ENCODE measurements around the gene C1orf105.

Gene C1orf105

DNA sequence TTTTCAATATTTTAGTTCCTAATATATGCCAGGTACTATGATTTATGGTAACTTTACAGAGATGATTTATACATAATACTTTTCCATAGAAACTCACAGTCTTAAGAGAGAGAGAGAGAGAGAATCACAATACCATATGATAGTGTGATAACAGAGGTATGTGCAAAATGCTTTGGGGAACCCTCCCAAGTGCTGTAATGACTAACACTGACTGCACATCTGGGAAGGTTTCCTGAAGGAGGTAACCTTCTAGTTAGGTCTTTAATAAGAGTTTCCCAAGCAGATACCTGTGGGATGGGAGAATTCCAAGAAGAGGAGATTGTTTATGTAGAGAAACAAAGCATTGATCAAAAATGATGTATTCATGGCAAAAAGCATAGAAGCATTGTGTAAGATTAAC is 58.0 kb downstream of the C1orf105 start:
- no peak overlapping the region for H3K4me2 ChIP-seq (ENCODE audit: low read depth, low read length)
- H2AFZ ChIP-seq (ENCODE audit: low read length), result no peak overlapping the region
- H4K20me1 ChIP-seq (ENCODE audit: insufficient read depth, low read length), result no peaks in the 10 kb centered on the region
- no peak for TF ChIP-seq EZH2 (optimal IDR thresholded peaks at IDR 0.05; ENCODE audit: low read depth, low read length)
- TF ChIP-seq EZH2phosphoT487 (IDR thresholded peaks at IDR 0.05; ENCODE audit: low read length), result no peak
- TF ChIP-seq, protein P1, sequence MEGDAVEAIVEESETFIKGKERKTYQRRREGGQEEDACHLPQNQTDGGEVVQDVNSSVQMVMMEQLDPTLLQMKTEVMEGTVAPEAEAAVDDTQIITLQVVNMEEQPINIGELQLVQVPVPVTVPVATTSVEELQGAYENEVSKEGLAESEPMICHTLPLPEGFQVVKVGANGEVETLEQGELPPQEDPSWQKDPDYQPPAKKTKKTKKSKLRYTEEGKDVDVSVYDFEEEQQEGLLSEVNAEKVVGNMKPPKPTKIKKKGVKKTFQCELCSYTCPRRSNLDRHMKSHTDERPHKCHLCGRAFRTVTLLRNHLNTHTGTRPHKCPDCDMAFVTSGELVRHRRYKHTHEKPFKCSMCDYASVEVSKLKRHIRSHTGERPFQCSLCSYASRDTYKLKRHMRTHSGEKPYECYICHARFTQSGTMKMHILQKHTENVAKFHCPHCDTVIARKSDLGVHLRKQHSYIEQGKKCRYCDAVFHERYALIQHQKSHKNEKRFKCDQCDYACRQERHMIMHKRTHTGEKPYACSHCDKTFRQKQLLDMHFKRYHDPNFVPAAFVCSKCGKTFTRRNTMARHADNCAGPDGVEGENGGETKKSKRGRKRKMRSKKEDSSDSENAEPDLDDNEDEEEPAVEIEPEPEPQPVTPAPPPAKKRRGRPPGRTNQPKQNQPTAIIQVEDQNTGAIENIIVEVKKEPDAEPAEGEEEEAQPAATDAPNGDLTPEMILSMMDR (IDR thresholded peaks at IDR 0.05; ENCODE audit: low read length), result no peak
- H3K9me2 ChIP-seq (replicated peaks; ENCODE audit: insufficient read depth, low read length), result no peaks in the 10 kb centered on the region
- no peak for DNase-seq
- no peaks in the 10 kb centered on the region for H3K79me2 ChIP-seq (ENCODE audit: low read length)
- no peak overlapping the region for H3K27ac ChIP-seq (ENCODE audit: low read length)
- H3K36me3 ChIP-seq (replicated peaks; ENCODE audit: insufficient read depth, low read length), result no peaks in the 10 kb centered on the region
- H3K9me3 ChIP-seq (replicated peaks; ENCODE audit: insufficient read depth, low read length), result no peaks in the 10 kb centered on the region
- no peak overlapping the region for H3K4me3 ChIP-seq (ENCODE audit: low read length)
- H3K9ac ChIP-seq (ENCODE audit: low read length), result no peak overlapping the region
- H3K4me1 ChIP-seq (ENCODE audit: low read length), result no peaks in the 10 kb centered on the region
- H3K27me3 ChIP-seq (replicated peaks; ENCODE audit: insufficient read depth, low read length), result no peaks in the 10 kb centered on the region
- H3F3A ChIP-seq (ENCODE audit: insufficient read depth, low read length), result no peaks in the 10 kb centered on the region

DNA sequence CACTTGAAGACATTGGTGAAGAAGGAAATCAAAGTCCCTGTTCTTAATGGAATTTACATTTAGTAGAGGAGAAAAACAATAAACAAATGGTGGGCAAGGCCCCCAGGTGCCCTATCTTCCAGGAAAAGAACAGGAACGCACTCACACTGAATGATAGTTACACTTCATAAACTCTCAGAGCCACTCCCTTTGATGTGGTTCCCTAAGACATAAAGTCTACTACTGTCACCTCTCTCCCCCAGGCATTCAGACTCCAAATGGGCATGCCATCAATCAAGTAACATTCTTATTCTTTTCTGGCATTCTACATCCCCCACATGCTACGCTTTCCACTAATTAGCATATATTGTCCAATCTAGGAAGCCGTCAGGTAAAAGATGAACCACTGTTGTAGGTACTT is 59.9 kb downstream of the C1orf105 start:
- Histone ChIP-seq H3K36me3 (replicated peaks; ENCODE audit: insufficient read depth, low read length) (no peaks in the 10 kb centered on the region), H3F3A (ENCODE audit: insufficient read depth, low read length) (no peaks in the 10 kb centered on the region), H4K20me1 (ENCODE audit: insufficient read depth, low read length) (no peaks in the 10 kb centered on the region), H3K9ac (ENCODE audit: low read length) (no peak overlapping the region), H2AFZ (ENCODE audit: low read length) (no peak overlapping the region), H3K79me2 (ENCODE audit: low read length) (no peaks in the 10 kb centered on the region), H3K9me3 (replicated peaks; ENCODE audit: insufficient read depth, low read length) (no peaks in the 10 kb centered on the region), H3K27me3 (replicated peaks; ENCODE audit: insufficient read depth, low read length) (no peaks in the 10 kb centered on the region), H3K4me3 (ENCODE audit: low read length) (no peak overlapping the region), H3K27ac (ENCODE audit: low read length) (no peak overlapping the region), H3K9me2 (replicated peaks; ENCODE audit: insufficient read depth, low read length) (no peaks in the 10 kb centered on the region), H3K4me2 (ENCODE audit: low read depth, low read length) (no peak overlapping the region), H3K4me1 (ENCODE audit: low read length) (no peaks in the 10 kb centered on the region)
- TF ChIP-seq EZH2 (optimal IDR thresholded peaks at IDR 0.05; ENCODE audit: low read depth, low read length) (no peak), EZH2phosphoT487 (IDR thresholded peaks at IDR 0.05; ENCODE audit: low read length) (no peak)
- TF ChIP-seq, protein P1 (IDR thresholded peaks at IDR 0.05; ENCODE audit: low read length), result no peak
- no peak for DNase-seq

DNA sequence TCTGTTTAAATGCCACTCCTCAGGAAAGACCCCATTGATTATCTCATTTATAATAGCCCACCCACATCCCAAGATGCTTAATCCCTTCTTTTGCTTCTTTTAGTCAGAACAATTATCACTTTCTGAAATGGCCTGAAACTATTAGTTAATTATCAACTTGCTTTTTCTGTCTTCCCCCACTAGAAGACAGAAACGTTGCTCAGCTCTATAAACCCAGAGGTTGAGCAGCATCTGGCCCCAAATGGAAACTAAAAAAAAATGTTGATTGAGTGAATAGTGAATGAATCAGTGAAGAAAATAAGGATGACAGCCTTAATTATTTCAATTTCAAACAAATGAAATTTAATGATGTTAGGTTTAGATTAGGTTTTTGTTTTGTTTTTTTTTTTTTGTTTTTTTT is 61.6 kb downstream of the C1orf105 start:
- no peak overlapping the region for H3K4me3 ChIP-seq (ENCODE audit: low read length)
- no peaks in the 10 kb centered on the region for H3K79me2 ChIP-seq (ENCODE audit: low read length)
- TF ChIP-seq EZH2phosphoT487 (IDR thresholded peaks at IDR 0.05; ENCODE audit: low read length), result no peak
- no peaks in the 10 kb centered on the region for H4K20me1 ChIP-seq (ENCODE audit: insufficient read depth, low read length)
- no peak overlapping the region for H3K27ac ChIP-seq (ENCODE audit: low read length)
- H3K27me3 ChIP-seq (replicated peaks; ENCODE audit: insufficient read depth, low read length), result no peaks in the 10 kb centered on the region
- H3K36me3 ChIP-seq (replicated peaks; ENCODE audit: insufficient read depth, low read length), result no peaks in the 10 kb centered on the region
- DNase-seq, result no peak
- H3F3A ChIP-seq (ENCODE audit: insufficient read depth, low read length), result no peaks in the 10 kb centered on the region
- no peak overlapping the region for H2AFZ ChIP-seq (ENCODE audit: low read length)
- no peak overlapping the region for H3K9ac ChIP-seq (ENCODE audit: low read length)
- H3K4me2 ChIP-seq (ENCODE audit: low read depth, low read length), result no peak overlapping the region
- H3K9me2 ChIP-seq (replicated peaks; ENCODE audit: insufficient read depth, low read length), result no peaks in the 10 kb centered on the region
- no peaks in the 10 kb centered on the region for H3K4me1 ChIP-seq (ENCODE audit: low read length)
- no peaks in the 10 kb centered on the region for H3K9me3 ChIP-seq (replicated peaks; ENCODE audit: insufficient read depth, low read length)

DNA sequence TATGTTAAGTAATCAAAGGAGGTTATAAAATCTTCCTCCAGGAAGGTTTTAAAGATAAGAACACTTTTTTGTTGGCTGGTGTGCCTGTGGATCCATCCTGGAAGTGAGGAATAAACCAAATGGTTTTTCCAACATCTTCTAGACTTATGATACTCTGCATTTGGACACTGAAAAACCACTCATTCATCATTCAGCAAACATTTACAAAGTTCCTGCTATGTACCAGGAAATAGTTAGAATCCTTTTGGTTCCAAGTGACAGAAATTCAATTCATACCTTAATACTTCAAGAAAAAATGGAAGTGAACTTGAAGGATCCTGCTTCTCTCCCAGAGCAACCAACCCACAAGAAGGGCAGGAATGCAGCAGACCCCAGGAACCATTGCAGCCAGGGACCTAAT is 63.0 kb downstream of the C1orf105 start:
- H3K27ac ChIP-seq (ENCODE audit: low read length), result no peak overlapping the region
- no peaks in the 10 kb centered on the region for H3K4me1 ChIP-seq (ENCODE audit: low read length)
- no peaks in the 10 kb centered on the region for H4K20me1 ChIP-seq (ENCODE audit: insufficient read depth, low read length)
- H2AFZ ChIP-seq (ENCODE audit: low read length), result no peak overlapping the region
- H3K9ac ChIP-seq (ENCODE audit: low read length), result no peak overlapping the region
- H3K36me3 ChIP-seq (replicated peaks; ENCODE audit: insufficient read depth, low read length), result no peaks in the 10 kb centered on the region
- DNase-seq, result no peak
- TF ChIP-seq EZH2 (optimal IDR thresholded peaks at IDR 0.05; ENCODE audit: low read depth, low read length) (no peak), EZH2phosphoT487 (IDR thresholded peaks at IDR 0.05; ENCODE audit: low read length) (no peak)
- TF ChIP-seq, protein P1 (IDR thresholded peaks at IDR 0.05; ENCODE audit: low read length), result no peak
- H3K4me3 ChIP-seq (ENCODE audit: low read length), result no peak overlapping the region
- H3K9me2 ChIP-seq (replicated peaks; ENCODE audit: insufficient read depth, low read length), result no peaks in the 10 kb centered on the region
- no peaks in the 10 kb centered on the region for H3K27me3 ChIP-seq (replicated peaks; ENCODE audit: insufficient read depth, low read length)
- H3K4me2 ChIP-seq (ENCODE audit: low read depth, low read length), result no peak overlapping the region
- H3K9me3 ChIP-seq (replicated peaks; ENCODE audit: insufficient read depth, low read length), result no peaks in the 10 kb centered on the region
- no peaks in the 10 kb centered on the region for H3F3A ChIP-seq (ENCODE audit: insufficient read depth, low read length)
- H3K79me2 ChIP-seq (ENCODE audit: low read length), result no peaks in the 10 kb centered on the region

Data from MM.1S (cell line).